ENCODE data around the gene VAPB.

DNA sequence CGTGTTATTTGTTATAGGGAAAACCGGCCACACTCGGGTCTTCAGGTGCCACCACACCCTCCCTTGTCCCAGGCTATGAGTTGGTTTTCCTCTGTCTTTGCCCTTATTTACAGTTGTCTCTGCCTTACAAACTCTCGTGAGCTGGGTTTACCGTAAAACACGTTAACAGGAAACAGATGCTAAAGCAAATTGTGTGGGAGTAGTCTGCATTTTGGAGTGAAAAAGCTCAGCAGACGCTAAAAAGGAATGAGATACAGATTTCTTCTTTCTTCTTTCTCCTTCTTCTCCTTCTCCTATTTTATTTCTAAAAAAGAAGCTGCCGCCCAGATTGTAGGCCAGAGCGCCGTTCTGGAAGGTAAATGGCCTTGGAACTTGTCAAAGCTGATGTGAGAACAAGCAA, 74.2 kb downstream of the VAPB start:
- TF ChIP-seq CTCF (optimal IDR thresholded peaks at IDR 0.05 in 1 of 3, IDR thresholded peaks at IDR 0.05 in 1 of 3, conservative IDR thresholded peaks at IDR 0.05 in 1 of 3; ENCODE audit: extremely low read depth in 1 of 3, insufficient read depth in 2 of 3, low read length in 3 of 3), result no peak
- no peak for TF ChIP-seq EZH2 (IDR thresholded peaks at IDR 0.05; ENCODE audit: low read length)
